ENCODE measurements around the gene RAB3A. TPM values are rescaled to one million over a fixed set of nuclear protein-coding genes. Genes with fewer than 3 reads are reported as not detected.

RAB3A gene
- total and polyA plus RNA-seq, 12 donors: 7.8 to 36.3 (median 30.2) TPM

GRCh38 chr19:18196511-18196845, 7.4 kb downstream of the RAB3A start:
- no peaks in the 10 kb centered on the region for H3K9me3 ChIP-seq
- H3K4me3 ChIP-seq: no peak overlapping the region
- H3K27me3 ChIP-seq: no peaks in the 10 kb centered on the region
- no peak for TF ChIP-seq CTCF (IDR thresholded peaks at IDR 0.05)
- H3K27ac ChIP-seq: no peak overlapping the region
- DNase-seq: no peak
- 85 to 86% methylated on average over 7 of the region's 7 CpGs for WGBS, 2 donors
- intact Hi-C loops (cut with DNase I): loop anchor here in 1 of 10 donors (10.0 kb wide), 1 partner anchor 128 kb away; the partner anchor contains the start of gene LSM4
- peaks cover 8 to 31% (median 18%) of the 10 kb centered on the region in 9 donors for H3K4me1 ChIP-seq
- no peak for ATAC-seq
- peaks cover 0 to 57% (median 21%) of the 10 kb centered on the region in 9 donors for H3K36me3 ChIP-seq

GRCh38 chr19:18194554-18195238, 9.1 kb downstream of the RAB3A start:
- Histone ChIP-seq H3K4me3 (peak overlapping the region in 4 of 10 donors; percentile 75 to 95 (median 84)), H3K4me1 (peaks cover 8 to 34% (median 19%) of the 10 kb centered on the region in 9 donors), H3K27ac (peak overlapping the region in 3 of 10 donors; percentile 48 to 86 (median 85)), H3K27me3 (no peaks in the 10 kb centered on the region), H3K9me3 (no peaks in the 10 kb centered on the region), H3K36me3 (peaks cover 0 to 49% (median 17%) of the 10 kb centered on the region in 9 donors)
- DNase-seq (peak in 1 of 2 donors; percentile 44), ATAC-seq (no peak)
- 39 to 47% methylated on average over 26 to 27 of the region's 27 CpGs for WGBS, 2 donors
- TF ChIP-seq CTCF (IDR thresholded peaks at IDR 0.05): no peak
- intact Hi-C loops (cut with DNase I): loop anchor here in 4 of 10 donors (5.0 to 10.0 kb wide), 3 partner anchors 58 to 613 kb away; partner anchors contain the start of gene LSM4 (in 1 of the 4)

GRCh38 chr19:18194181-18194530, 9.7 kb downstream of the RAB3A start:
- H3K27ac ChIP-seq: peak overlapping the region in 5 of 10 donors; percentile 48 to 86 (median 85)
- intact Hi-C loops (cut with DNase I): loop anchor here in 4 of 10 donors (5.0 to 10.0 kb wide), 3 partner anchors 58 to 613 kb away; partner anchors contain the start of gene LSM4 (in 1 of the 4)
- 52 to 61% methylated on average over 12 of the region's 12 CpGs for WGBS, 2 donors

More at GRCh38 chr19:18194181-18194530, 9.7 kb downstream of the RAB3A start:
- no peak for TF ChIP-seq CTCF (IDR thresholded peaks at IDR 0.05)
- no peak for ATAC-seq
- Histone ChIP-seq H3K27me3 (no peaks in the 10 kb centered on the region), H3K36me3 (peaks cover 0 to 43% (median 12%) of the 10 kb centered on the region in 9 donors), H3K4me3 (peak overlapping the region in 9 of 10 donors; percentile 75 to 98 (median 84)), H3K4me1 (peaks cover 8 to 34% (median 19%) of the 10 kb centered on the region in 9 donors), H3K9me3 (no peaks in the 10 kb centered on the region)
- no peak for DNase-seq
